Left ventricle myocardium inferior (tissue), 1 donor: Measurements from ENCODE around the gene WDR90. TPM values are rescaled to one million over a fixed set of nuclear protein-coding genes. Genes with fewer than 3 reads are reported as not detected.

Source experiments
- DNase-seq: peaks from one replicate; pipeline ENCODE4 v3.0.0-alpha.2; 2020
- H3K27ac ChIP-seq: fragments of 200-600 bp; replicated peaks from 2 replicates; pipeline ENCODE4 v1.8.0; 2021
- H3K27me3 ChIP-seq: fragments of 200-600 bp; 2 replicates; pipeline ENCODE4 v1.8.0; 2021; ENCODE audit warnings: low read depth
- H3K36me3 ChIP-seq: fragments of 200-600 bp; 2 replicates; pipeline ENCODE4 v1.8.0; 2021
- H3K4me1 ChIP-seq: fragments of 200-600 bp; 2 replicates; pipeline ENCODE4 v1.8.0; 2021
- H3K4me3 ChIP-seq: fragments of 200-600 bp; 2 replicates; pipeline ENCODE4 v1.8.0; 2021; ENCODE audit warnings: mild to moderate bottlenecking, moderate library complexity
- H3K9me3 ChIP-seq: fragments of 200-600 bp; replicated peaks from 2 replicates; pipeline ENCODE4 v1.8.0; 2021
- CTCF ChIP-seq: fragments of 200-600 bp; IDR thresholded peaks from 2 replicates; pipeline ENCODE4 v1.8.0; 2021; ENCODE audit warnings: antibody characterized with exemption, mild to moderate bottlenecking, borderline replicate concordance
- intact Hi-C: fragments of 100-400 bp; cut with micrococcal nuclease; formaldehyde crosslinking; loops from one replicate; pipeline ENCODE4 v1.11.0; 2022
- total RNA-seq: library from RNA; stranded (reverse); fragmentation: NEBNext Ultra II Directional; extraction: Animal tissue kit (Norgen Biotek cat#: 25700); gene quantifications from one replicate; pipeline ENCODE4 v1.2.1, GENCODE V29; 2021
- donor health status: DM: no; HTN: yes; CAD: no; lungs with severe emphysema.

Gene WDR90
- total RNA-seq, 1 donor from 2014 or later = 9.2 TPM

GRCh38 chr16:672851-673250 lies 23.7 kb downstream of the WDR90 start:
- Histone ChIP-seq H3K27ac (no peak overlapping the region), H3K9me3 (no peaks in the 10 kb centered on the region), H3K36me3 (peaks cover 55% of the 10 kb centered on the region), H3K4me1 (peaks cover 40% of the 10 kb centered on the region), H3K4me3 (no peak overlapping the region), H3K27me3 (peaks cover 15% of the 10 kb centered on the region)
- DNase-seq = no peak
- TF ChIP-seq CTCF = no peak
- intact Hi-C loops = no loop called here

GRCh38 chr16:673399-673991 lies 24.3 kb downstream of the WDR90 start:
- Histone ChIP-seq H3K27me3 (peaks cover 19% of the 10 kb centered on the region), H3K27ac (no peak overlapping the region), H3K4me3 (no peak overlapping the region), H3K9me3 (no peaks in the 10 kb centered on the region), H3K36me3 (peaks cover 55% of the 10 kb centered on the region), H3K4me1 (peaks cover 35% of the 10 kb centered on the region)
- no peak for DNase-seq
- TF ChIP-seq CTCF = no peak
- intact Hi-C loops = no loop called here

GRCh38 chr16:674214-674881 lies 25.2 kb downstream of the WDR90 start:
- intact Hi-C loops = no loop called here
- H3K36me3 ChIP-seq = peaks cover 50% of the 10 kb centered on the region
- peak overlapping the region; percentile 64 for H3K27ac ChIP-seq
- H3K4me3 ChIP-seq = peak overlapping the region; percentile 61
- TF ChIP-seq CTCF = no peak
- DNase-seq = no peak
- H3K4me1 ChIP-seq = peaks cover 35% of the 10 kb centered on the region
- peaks cover 19% of the 10 kb centered on the region for H3K27me3 ChIP-seq
- no peaks in the 10 kb centered on the region for H3K9me3 ChIP-seq

GRCh38 chr16:674968-675883 lies 26.1 kb downstream of the WDR90 start, which contains the start of gene RHBDL1:
RHBDL1 (plus strand) TSS chr16:675671; CDS start chr16:675791, 120 bp downstream.
- TF ChIP-seq CTCF = no peak
- peaks cover 39% of the 10 kb centered on the region for H3K4me1 ChIP-seq

GRCh38 chr16:675884-676564 lies 26.9 kb downstream of the WDR90 start:
- Histone ChIP-seq H3K9me3 (no peaks in the 10 kb centered on the region), H3K4me3 (peak overlapping the region; percentile 61), H3K27me3 (peaks cover 19% of the 10 kb centered on the region), H3K4me1 (peaks cover 46% of the 10 kb centered on the region), H3K36me3 (peaks cover 33% of the 10 kb centered on the region), H3K27ac (peak overlapping the region; percentile 64)
- intact Hi-C loops = no loop called here
- no peak for TF ChIP-seq CTCF
- no peak for DNase-seq

More at GRCh38 chr16:674968-675883, 26.1 kb downstream of the WDR90 start, which contains the start of gene RHBDL1:
- intact Hi-C loops = no loop called here
- Histone ChIP-seq H3K27me3 (peaks cover 19% of the 10 kb centered on the region), H3K4me3 (peak within 1 kb of the TSS; percentile 61), H3K27ac (peak within 1 kb of the TSS; percentile 64), H3K36me3 (peaks cover 41% of the 10 kb centered on the region), H3K9me3 (no peaks in the 10 kb centered on the region)
- no peak for DNase-seq
